D721Med (cell line): ENCODE results near the gene ABTB2.

Source experiments
- DNase-seq: peaks from one replicate; pipeline ENCODE4 v3.0.0; 2011; ENCODE audit warnings: low spot score; ENCODE audit not compliant: insufficient read length
- FAIRE-seq: peaks from 2 replicates; lab custom pipeline; 2011; peaks lifted over from hg19 to GRCh38; lab: Jason Lieb, UNC
- TF ChIP-seq, protein P1 (sequence below): IDR thresholded peaks from 2 replicates; pipeline ENCODE4 v1.5.1; 2012; ENCODE audit warnings: mild to moderate bottlenecking, control low read depth; ENCODE audit not compliant: insufficient read depth; ENCODE audit errors: missing control alignments

The ABTB2 gene

DNA sequence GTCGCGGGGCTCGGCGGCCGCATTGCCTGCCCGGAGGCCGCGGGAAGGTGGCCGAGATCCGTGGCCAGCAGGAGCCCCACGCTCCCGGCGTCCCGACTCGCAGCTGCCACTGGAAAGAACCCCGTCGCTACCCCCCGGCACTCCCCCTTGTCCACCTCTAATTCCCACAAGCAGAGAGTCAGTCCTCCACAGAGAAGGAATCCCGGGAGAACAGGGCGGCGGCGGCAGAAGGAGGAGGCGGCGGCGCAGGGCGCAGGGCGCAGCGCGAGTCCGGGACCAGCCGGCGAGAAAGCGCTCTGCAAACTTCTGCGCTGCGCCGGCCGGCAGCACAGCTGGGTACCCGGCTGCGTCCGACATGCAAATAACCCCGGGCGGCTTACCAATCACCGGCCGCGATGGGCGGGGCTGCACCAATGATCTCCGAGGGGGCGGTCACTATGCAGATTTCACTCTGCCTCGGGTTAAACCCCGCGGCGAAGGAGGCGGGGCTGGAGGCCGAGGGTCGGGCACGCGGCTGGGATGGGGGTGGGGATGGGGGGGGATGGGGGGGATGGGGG, at the start of gene ABTB2:
Gene ABTB2 (minus strand): TSS at position 310 of the 557 bp plus-strand sequence.
- DNase-seq (peak; percentile 90), FAIRE-seq (no peak)
- TF ChIP-seq, protein P1, sequence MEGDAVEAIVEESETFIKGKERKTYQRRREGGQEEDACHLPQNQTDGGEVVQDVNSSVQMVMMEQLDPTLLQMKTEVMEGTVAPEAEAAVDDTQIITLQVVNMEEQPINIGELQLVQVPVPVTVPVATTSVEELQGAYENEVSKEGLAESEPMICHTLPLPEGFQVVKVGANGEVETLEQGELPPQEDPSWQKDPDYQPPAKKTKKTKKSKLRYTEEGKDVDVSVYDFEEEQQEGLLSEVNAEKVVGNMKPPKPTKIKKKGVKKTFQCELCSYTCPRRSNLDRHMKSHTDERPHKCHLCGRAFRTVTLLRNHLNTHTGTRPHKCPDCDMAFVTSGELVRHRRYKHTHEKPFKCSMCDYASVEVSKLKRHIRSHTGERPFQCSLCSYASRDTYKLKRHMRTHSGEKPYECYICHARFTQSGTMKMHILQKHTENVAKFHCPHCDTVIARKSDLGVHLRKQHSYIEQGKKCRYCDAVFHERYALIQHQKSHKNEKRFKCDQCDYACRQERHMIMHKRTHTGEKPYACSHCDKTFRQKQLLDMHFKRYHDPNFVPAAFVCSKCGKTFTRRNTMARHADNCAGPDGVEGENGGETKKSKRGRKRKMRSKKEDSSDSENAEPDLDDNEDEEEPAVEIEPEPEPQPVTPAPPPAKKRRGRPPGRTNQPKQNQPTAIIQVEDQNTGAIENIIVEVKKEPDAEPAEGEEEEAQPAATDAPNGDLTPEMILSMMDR, result no peak

GRCh38 chr11:34407121-34407813, 49.5 kb upstream of the ABTB2 start:
- TF ChIP-seq, protein P1, result no peak
- FAIRE-seq (no peak), DNase-seq (no peak)

DNA sequence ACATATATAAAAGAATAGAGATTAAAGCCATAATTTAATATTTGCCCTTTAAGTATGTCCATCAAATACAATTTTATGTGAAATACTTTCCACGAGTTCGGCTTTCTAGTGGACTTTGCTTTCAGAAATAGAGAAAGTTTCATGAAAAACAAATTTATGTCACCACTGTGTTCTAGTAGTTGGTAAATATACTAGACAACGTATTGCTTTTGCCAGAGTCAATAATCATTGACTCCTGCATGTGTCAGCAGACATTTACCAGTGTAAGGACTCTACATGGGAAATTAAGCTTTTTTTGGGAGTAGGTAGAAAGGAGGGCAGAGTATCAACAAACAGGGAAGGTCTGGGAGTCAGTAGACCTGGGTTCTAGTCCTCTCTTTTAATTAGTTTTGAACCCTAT, 48.6 kb upstream of the ABTB2 start:
- TF ChIP-seq, protein P1, result no peak
- no peak for DNase-seq
- no peak for FAIRE-seq

GRCh38 chr11:34405079-34405858, 47.5 kb upstream of the ABTB2 start:
- TF ChIP-seq, protein P1, result no peak
- FAIRE-seq (no peak), DNase-seq (no peak)

DNA sequence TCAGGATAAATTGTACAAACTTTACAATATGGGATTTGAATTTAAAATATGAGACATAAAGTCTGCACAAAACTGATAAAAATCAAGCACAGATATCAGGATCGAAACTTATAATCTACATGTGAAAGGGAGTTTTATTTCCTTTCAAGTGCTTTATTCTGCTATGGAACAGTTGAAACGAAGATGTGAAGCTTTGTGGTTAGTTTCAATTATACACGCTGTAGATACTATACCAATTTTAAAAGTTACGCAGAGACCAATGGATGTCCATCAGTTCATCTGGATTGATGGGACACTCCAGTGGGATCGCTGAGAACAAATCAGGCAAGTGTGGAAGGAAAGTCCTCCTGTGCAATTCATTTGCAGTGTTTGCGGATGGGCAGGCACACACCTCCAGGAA, 46.5 kb upstream of the ABTB2 start:
- FAIRE-seq, result no peak

GRCh38 chr11:34403431-34403830, 45.6 kb upstream of the ABTB2 start:
- DNase-seq, result no peak
- TF ChIP-seq, protein P1, result no peak
- FAIRE-seq, result no peak

More for the DNA sequence above, 46.5 kb upstream of the ABTB2 start:
- DNase-seq, result no peak
- TF ChIP-seq, protein P1, result no peak
